ENCODE measurements around the gene MAST2. TPM values are rescaled to one million over a fixed set of nuclear protein-coding genes. Genes with fewer than 3 reads are reported as not detected.

The MAST2 gene
- polyA plus RNA-seq, 1 donor: 49.7 TPM

DNA sequence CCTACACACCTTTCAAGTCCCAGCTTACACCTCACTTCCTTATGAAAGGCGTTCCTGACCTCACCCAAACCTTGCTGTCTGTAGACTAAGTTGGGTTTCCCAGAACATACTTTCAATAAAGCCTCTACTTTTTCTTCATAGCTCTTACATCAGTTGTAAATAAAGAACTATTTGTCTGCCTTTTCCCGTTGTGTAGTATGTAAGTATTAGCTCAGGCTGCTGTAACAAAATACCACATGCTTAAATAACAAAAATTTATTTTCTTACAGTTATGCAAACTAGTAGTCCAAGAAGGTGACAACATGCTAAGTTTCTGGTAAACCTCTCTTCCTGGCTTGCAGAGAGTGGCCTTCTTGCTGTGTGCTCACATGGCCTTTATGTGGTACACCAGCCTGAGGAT, 86.7 kb downstream of the MAST2 start:
- 100% methylated on average over 2 of the region's 2 CpGs for WGBS (ENCODE audit: insufficient coverage, low lambda C conversion rate)
- DNase-seq: no peak

DNA sequence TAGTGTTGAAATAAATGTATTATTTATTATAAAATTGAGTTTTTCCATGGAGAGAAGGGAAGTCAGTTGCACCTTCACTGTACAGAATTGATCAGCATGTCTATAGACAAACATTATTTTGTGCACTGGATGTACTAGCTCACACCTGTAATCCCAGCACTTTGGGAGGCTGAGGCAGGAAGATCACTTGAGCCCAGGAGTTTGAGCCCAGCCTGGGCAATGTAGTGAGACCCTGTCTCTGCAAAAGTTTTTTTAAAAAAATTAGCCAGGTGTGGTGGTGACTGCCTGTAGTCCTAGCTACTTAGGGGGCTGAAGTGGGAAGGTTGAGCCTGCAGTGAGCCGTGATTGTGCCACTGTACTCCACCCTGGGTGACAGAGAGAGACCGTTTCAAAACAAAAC, 87.7 kb downstream of the MAST2 start:
- Histone ChIP-seq H3K4me1 (ENCODE audit: control insufficient read depth, insufficient read depth, low read length) (peaks cover 3% of the 10 kb centered on the region), H3K36me3 (ENCODE audit: control insufficient read depth, insufficient read depth, low read length) (no peaks in the 10 kb centered on the region), H3K4me3 (ENCODE audit: low read length) (no peak overlapping the region), H3K27ac (ENCODE audit: low read length) (no peak overlapping the region), H3K9me3 (ENCODE audit: control insufficient read depth, low read depth, low read length) (no peaks in the 10 kb centered on the region), H3K27me3 (ENCODE audit: control insufficient read depth, insufficient read depth, low read length) (no peaks in the 10 kb centered on the region)
- no peak for DNase-seq
- WGBS (ENCODE audit: insufficient coverage, low lambda C conversion rate): no CpG with 5 or more reads among the region's 2 CpGs

More for the DNA sequence above, 86.7 kb downstream of the MAST2 start:
- no peaks in the 10 kb centered on the region for H3K27me3 ChIP-seq (ENCODE audit: control insufficient read depth, insufficient read depth, low read length)
- H3K4me3 ChIP-seq (ENCODE audit: low read length): no peak overlapping the region
- H3K36me3 ChIP-seq (ENCODE audit: control insufficient read depth, insufficient read depth, low read length): no peaks in the 10 kb centered on the region
- no peak overlapping the region for H3K27ac ChIP-seq (ENCODE audit: low read length)
- H3K9me3 ChIP-seq (ENCODE audit: control insufficient read depth, low read depth, low read length): no peaks in the 10 kb centered on the region
- H3K4me1 ChIP-seq (ENCODE audit: control insufficient read depth, insufficient read depth, low read length): peaks cover 3% of the 10 kb centered on the region

DNA sequence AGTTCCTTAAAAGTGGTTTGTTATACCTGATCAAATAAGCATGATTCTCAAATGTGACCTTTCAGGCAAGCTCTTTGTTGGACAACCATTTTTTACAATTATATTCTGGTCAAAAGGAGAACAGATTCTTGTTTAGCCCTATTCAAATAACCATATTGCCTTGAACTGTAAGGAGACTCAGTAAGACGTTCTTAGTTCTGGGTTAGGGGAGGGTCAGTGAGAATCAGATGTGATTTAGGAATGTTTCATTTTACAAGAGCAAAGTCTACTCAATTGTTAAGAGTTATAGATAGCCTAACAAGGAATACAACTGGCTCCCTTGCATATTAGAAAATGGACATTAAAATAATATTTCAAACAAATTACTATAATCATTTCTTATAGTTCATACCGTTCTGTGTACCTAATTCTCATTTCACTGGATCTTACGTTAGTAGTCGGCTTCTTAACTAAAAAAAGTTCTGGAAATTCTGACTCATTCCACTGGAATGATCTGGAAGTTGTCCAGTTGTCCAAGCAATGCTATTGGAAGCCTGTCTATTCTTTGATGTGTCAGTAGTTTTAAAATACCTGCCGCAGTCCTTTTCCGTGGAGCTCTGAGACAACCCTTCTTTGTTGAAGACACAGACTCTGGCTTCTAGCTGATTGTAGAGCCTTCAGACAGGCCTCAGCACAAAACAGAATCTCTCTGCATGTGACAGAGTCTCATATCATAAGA, 88.8 kb downstream of the MAST2 start:
- H3K9me3 ChIP-seq (ENCODE audit: control insufficient read depth, low read depth, low read length): no peaks in the 10 kb centered on the region
- peak; percentile 13 to 51 for DNase-seq
- H3K27me3 ChIP-seq (ENCODE audit: control insufficient read depth, insufficient read depth, low read length): no peaks in the 10 kb centered on the region
- peaks cover 3% of the 10 kb centered on the region for H3K4me1 ChIP-seq (ENCODE audit: control insufficient read depth, insufficient read depth, low read length)
- H3K4me3 ChIP-seq (ENCODE audit: low read length): no peak overlapping the region
- H3K27ac ChIP-seq (ENCODE audit: low read length): peak overlapping the region; percentile 58
- no peaks in the 10 kb centered on the region for H3K36me3 ChIP-seq (ENCODE audit: control insufficient read depth, insufficient read depth, low read length)
- 43% methylated on average over 4 of the region's 6 CpGs for WGBS (ENCODE audit: insufficient coverage, low lambda C conversion rate)

DNA sequence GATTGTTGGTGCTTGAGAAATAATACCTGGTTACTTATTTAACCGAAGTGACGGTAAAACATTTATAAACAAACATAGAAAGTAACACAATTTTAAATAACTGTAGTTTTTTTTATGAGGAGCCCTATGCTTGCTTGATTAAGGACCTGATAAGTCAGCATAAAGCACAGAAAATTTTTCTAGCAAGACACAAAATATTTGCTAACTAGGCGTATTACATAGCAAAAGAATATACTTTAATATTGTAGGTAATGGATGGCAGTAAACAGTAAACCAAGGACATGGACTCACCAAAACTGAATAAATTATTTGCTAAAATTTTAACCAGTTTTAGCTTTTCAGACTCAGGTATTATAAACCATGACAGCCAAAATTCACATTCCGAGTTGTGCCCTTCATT, 90.9 kb downstream of the MAST2 start:
- Histone ChIP-seq H3K27ac (ENCODE audit: low read length) (no peak overlapping the region), H3K4me1 (ENCODE audit: control insufficient read depth, insufficient read depth, low read length) (peaks cover 3% of the 10 kb centered on the region), H3K27me3 (ENCODE audit: control insufficient read depth, insufficient read depth, low read length) (no peaks in the 10 kb centered on the region), H3K4me3 (ENCODE audit: low read length) (no peak overlapping the region), H3K36me3 (ENCODE audit: control insufficient read depth, insufficient read depth, low read length) (no peaks in the 10 kb centered on the region), H3K9me3 (ENCODE audit: control insufficient read depth, low read depth, low read length) (no peaks in the 10 kb centered on the region)
- WGBS (ENCODE audit: insufficient coverage, low lambda C conversion rate): 100% methylated on average over 2 of the region's 4 CpGs
- DNase-seq: no peak

DNA sequence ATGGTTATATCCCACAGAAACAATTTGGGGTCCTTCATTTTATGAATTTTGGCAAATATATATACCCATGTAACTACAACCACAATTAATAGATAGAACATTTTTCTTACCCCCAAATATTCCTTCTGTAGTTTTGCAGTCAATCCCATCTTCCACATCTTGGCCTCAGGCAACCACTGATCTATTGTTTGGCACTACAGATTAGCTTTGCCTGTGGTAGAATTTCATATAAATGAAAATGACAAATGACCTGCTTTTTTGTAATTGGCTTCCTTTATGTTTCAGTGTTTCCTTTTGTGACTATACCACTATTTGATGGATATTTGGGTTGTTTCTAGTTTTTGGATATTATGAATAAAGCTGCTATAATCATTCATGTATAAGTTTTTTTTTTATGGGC, 91.5 kb downstream of the MAST2 start:
- Histone ChIP-seq H3K4me3 (ENCODE audit: low read length) (no peak overlapping the region), H3K27ac (ENCODE audit: low read length) (no peak overlapping the region), H3K4me1 (ENCODE audit: control insufficient read depth, insufficient read depth, low read length) (peaks cover 3% of the 10 kb centered on the region), H3K27me3 (ENCODE audit: control insufficient read depth, insufficient read depth, low read length) (no peaks in the 10 kb centered on the region), H3K9me3 (ENCODE audit: control insufficient read depth, low read depth, low read length) (no peaks in the 10 kb centered on the region), H3K36me3 (ENCODE audit: control insufficient read depth, insufficient read depth, low read length) (no peaks in the 10 kb centered on the region)
- DNase-seq: no peak

DNA sequence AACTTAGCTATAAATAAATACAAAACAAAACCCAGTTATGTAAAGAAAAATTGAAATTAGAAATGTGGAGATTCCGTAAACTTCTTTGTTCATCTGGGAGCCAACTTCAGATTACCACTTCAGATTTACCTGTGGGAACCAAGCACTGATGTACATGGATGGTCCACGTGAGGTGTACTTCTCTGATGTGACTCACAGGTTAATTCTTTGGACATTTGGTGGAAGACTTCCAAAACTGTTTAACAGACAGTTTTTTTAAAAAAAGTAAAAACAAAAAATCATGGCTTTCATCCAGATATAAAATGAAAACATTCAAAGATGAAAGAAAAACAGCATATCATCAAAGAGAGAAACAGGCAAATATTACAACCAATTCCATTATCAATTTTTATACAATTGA, 92.0 kb downstream of the MAST2 start:
- H3K27ac ChIP-seq (ENCODE audit: low read length): no peak overlapping the region
- no peaks in the 10 kb centered on the region for H3K27me3 ChIP-seq (ENCODE audit: control insufficient read depth, insufficient read depth, low read length)
- H3K9me3 ChIP-seq (ENCODE audit: control insufficient read depth, low read depth, low read length): no peaks in the 10 kb centered on the region
- no peak overlapping the region for H3K4me3 ChIP-seq (ENCODE audit: low read length)
- no peak for DNase-seq
- peaks cover 3% of the 10 kb centered on the region for H3K4me1 ChIP-seq (ENCODE audit: control insufficient read depth, insufficient read depth, low read length)
- H3K36me3 ChIP-seq (ENCODE audit: control insufficient read depth, insufficient read depth, low read length): no peaks in the 10 kb centered on the region
- no CpG with 5 or more reads among the region's 2 CpGs for WGBS (ENCODE audit: insufficient coverage, low lambda C conversion rate)

DNA sequence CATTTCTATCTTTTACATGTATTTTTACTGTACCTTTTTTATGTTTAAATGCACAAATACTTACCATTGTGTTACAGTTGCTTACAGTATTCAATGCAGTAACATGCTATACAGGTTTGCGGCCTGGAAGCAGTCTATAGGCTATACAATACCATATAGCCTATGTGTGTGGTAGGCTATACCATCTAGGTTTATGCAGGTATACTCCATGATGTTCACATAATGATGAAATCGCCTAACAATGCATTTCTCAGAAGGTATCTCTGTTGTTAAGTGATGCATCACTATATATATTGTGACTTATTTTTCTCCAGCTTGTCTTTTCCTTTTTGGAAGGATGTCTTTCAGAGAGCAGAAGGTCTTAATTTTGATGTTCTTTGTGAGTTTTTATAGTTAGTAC, 103.5 kb downstream of the MAST2 start:
- no peak for DNase-seq
- no peaks in the 10 kb centered on the region for H3K4me1 ChIP-seq (ENCODE audit: control insufficient read depth, insufficient read depth, low read length)
- H3K36me3 ChIP-seq (ENCODE audit: control insufficient read depth, insufficient read depth, low read length): no peaks in the 10 kb centered on the region
- H3K27ac ChIP-seq (ENCODE audit: low read length): no peak overlapping the region
- no CpG with 5 or more reads among the region's 2 CpGs for WGBS (ENCODE audit: insufficient coverage, low lambda C conversion rate)
- H3K27me3 ChIP-seq (ENCODE audit: control insufficient read depth, insufficient read depth, low read length): no peaks in the 10 kb centered on the region
- no peaks in the 10 kb centered on the region for H3K9me3 ChIP-seq (ENCODE audit: control insufficient read depth, low read depth, low read length)
- no peak overlapping the region for H3K4me3 ChIP-seq (ENCODE audit: low read length)

DNA sequence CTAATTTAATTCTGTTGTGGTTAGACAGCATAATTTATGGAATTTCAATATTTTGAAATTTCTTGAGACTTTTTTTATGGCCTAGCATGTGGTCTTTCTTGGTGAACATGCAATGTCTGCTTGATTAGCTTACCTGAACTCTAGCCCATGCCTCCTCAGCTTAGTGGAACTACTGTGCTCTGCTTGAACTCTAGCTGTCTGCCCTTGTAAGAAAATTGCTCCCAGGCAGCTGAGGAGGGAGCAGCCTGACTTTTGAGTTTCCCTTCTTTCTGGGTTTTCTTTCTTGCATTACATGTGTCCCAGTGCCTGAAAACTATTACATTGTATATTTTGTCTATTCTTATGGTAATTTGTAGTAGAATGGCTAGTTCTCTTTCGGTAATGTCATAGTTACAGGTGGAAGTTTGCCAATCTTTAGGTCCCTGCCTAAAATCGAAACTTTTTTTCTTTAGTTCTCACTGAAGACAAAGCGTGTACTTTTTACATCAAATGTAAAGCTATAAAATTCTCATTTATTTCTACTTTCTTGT, 105.3 kb downstream of the MAST2 start:
- no peaks in the 10 kb centered on the region for H3K27me3 ChIP-seq (ENCODE audit: control insufficient read depth, insufficient read depth, low read length)
- H3K9me3 ChIP-seq (ENCODE audit: control insufficient read depth, low read depth, low read length): no peaks in the 10 kb centered on the region
- H3K36me3 ChIP-seq (ENCODE audit: control insufficient read depth, insufficient read depth, low read length): no peaks in the 10 kb centered on the region
- H3K4me3 ChIP-seq (ENCODE audit: low read length): no peak overlapping the region
- DNase-seq: peak; percentile 32 to 58
- 100% methylated on average over 2 of the region's 3 CpGs for WGBS (ENCODE audit: insufficient coverage, low lambda C conversion rate)
- no peaks in the 10 kb centered on the region for H3K4me1 ChIP-seq (ENCODE audit: control insufficient read depth, insufficient read depth, low read length)
- H3K27ac ChIP-seq (ENCODE audit: low read length): peak overlapping the region; percentile 20

DNA sequence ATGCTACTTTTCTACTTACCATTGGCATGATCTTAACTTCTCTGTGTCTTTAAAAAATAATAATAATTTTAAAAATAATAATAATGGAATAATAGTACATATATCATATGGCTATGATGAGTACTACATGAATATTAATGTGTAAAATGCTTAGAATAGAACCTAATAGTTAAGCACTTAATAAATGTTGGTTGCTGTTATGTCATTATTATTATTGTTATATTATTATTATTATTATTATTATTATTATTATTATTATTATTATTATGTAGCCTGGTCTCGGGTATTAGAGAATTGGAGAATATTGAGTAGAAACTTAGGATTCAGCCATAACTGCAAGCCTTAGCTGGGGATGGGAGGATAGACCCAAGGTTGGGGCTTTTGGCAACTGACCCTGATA, 108.2 kb downstream of the MAST2 start:
- H3K4me1 ChIP-seq (ENCODE audit: control insufficient read depth, insufficient read depth, low read length): no peaks in the 10 kb centered on the region
- no peaks in the 10 kb centered on the region for H3K27me3 ChIP-seq (ENCODE audit: control insufficient read depth, insufficient read depth, low read length)
- no peak overlapping the region for H3K4me3 ChIP-seq (ENCODE audit: low read length)
- no CpG with 5 or more reads among the region's 1 CpG for WGBS (ENCODE audit: insufficient coverage, low lambda C conversion rate)
- DNase-seq: no peak
- no peak overlapping the region for H3K27ac ChIP-seq (ENCODE audit: low read length)
- no peaks in the 10 kb centered on the region for H3K9me3 ChIP-seq (ENCODE audit: control insufficient read depth, low read depth, low read length)
- no peaks in the 10 kb centered on the region for H3K36me3 ChIP-seq (ENCODE audit: control insufficient read depth, insufficient read depth, low read length)

DNA sequence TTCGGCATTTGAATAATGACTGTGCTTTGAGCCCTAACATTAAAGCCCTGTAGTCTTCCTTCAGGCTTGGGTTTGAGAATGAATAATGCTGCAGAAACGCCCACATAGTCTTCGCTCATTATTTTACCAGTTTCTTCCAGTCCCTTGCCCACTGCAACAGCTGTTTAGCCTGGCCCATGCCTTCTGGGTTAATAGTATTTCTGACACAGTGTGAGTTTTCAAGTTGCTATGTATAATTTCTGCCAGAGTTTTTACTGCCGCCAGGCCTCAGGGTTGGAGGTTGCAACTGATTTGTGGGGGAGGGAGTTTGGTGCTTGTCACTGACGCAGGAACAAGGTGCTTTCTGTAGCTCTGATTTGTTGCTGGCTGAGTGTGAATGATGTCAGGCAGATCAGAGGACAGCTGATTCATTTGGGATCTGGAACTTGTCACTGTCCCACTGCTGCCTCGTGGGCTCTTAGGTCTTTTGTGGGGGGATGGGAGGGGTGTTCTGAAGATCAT, 109.8 kb downstream of the MAST2 start:
- no peaks in the 10 kb centered on the region for H3K9me3 ChIP-seq (ENCODE audit: control insufficient read depth, low read depth, low read length)
- WGBS (ENCODE audit: insufficient coverage, low lambda C conversion rate): no CpG with 5 or more reads among the region's 6 CpGs
- no peak overlapping the region for H3K4me3 ChIP-seq (ENCODE audit: low read length)
- no peaks in the 10 kb centered on the region for H3K36me3 ChIP-seq (ENCODE audit: control insufficient read depth, insufficient read depth, low read length)
- DNase-seq: peak; percentile 46 to 48
- no peaks in the 10 kb centered on the region for H3K4me1 ChIP-seq (ENCODE audit: control insufficient read depth, insufficient read depth, low read length)
- H3K27ac ChIP-seq (ENCODE audit: low read length): no peak overlapping the region
- no peaks in the 10 kb centered on the region for H3K27me3 ChIP-seq (ENCODE audit: control insufficient read depth, insufficient read depth, low read length)

All from large intestine (tissue), 3 donors.